HG03439 (cell line): ENCODE data around the gene MRAP2.
"Not testable (repeated sequence)": the region's sequence is repeated elsewhere in the genome, so short reads cannot be mapped to it uniquely, and the experiment has no call there.

Experiments
- ATAC-seq: cut with Tn5 transposase; IDR thresholded peaks from one replicate; pipeline ENCODE4 v1.9.1; 2021; ENCODE audit warnings: mild to moderate bottlenecking, moderate library complexity; ENCODE audit not compliant: unreplicated experiment

Gene MRAP2

DNA sequence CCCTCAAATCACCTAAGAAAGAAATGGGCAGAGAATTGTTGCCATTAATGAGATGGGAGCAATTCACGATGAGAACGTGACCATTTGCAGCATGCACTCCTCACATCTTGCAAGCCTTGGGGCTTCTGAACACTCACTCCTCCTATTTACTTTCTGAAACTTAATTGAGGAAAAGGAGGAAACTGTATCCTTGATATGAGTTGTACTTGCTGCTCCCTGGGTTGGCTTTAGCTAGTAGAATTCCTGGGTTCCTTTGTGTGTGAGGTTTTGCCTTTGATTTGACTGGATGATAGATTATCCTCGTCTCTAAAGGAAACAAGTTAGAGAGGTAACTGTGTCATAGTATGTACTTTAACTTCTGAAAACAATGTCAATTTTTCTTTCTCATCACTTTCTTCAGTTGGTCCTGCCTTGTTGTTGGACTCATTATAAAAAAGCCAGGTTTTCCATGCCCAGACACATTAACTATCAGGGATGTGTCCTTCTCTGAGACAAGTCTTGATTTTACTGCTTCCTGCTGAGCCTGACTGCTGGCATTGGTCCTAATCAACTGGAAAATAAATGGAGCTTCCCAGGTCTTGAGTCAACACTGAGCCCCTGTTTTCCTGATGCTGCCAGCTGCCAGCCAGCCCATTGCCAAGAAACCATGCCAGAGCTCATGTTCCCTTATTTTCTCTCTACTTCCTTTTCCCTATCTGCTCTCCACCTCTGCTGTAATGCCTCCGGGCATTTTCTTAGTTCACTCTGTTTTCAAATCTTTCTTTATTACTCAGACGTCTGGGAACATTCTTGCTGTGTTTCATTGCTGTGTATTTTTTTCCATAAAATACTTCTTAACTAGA, 6.0 kb upstream of the MRAP2 start:
- no peak for ATAC-seq

DNA sequence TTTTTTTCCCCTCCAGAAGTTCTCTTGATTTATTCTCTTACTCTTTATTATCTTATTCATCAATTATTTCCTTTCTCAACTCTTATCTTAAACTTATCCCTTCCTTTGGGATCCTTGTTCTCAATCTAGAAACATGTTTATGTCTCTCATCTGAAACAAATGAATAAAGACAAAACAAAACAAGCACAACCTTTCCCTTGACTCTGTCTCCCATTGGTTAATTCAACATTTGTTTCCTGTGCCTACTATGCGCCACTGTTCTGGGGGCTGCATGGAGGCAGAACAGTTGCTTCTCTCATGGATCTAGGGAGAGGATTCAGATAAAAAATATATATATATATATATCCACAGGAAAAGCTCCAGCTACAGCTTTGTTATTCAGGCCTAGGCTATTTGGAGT, 5.2 kb upstream of the MRAP2 start:
- no peak for ATAC-seq

DNA sequence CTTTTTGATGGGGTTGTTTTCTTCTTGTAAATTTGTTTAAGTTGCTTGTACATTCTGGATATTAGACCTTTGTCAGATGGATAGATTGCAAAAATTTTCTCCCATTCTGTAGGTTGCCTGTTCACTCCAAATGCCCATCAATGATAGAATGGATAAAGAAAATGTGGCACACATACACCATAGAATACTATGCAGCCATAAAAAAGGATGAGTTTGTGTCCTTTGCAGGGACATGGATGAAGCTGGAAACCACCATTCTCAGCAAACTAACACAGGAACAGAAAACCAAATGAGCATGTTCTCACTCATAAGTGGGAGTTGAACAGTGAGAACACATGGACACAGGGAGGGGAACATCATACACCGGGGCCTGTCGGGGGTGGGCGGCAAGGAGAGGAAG, 1.6 kb upstream of the MRAP2 start:
- not testable (repeated sequence) for ATAC-seq

DNA sequence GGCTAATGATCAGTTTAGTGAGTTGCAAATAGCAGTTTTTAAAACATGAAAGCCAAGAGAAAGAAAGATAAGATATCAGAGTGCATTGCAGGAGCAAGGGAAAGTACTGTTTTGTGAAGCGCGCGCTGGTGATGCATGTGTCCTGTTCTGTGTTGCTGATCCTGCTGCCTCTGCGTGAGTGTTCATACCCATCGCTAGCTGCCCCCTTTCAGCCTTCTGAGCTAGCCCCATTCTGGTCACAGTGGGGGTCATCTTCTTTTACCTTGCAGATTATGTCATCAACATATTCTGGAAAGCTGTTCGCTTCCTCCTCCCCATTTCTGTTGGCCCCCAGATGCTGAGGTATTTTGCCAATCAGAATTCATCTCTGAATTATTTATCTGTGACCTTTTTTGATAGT, 1.9 kb downstream of the MRAP2 start:
- ATAC-seq: no peak

DNA sequence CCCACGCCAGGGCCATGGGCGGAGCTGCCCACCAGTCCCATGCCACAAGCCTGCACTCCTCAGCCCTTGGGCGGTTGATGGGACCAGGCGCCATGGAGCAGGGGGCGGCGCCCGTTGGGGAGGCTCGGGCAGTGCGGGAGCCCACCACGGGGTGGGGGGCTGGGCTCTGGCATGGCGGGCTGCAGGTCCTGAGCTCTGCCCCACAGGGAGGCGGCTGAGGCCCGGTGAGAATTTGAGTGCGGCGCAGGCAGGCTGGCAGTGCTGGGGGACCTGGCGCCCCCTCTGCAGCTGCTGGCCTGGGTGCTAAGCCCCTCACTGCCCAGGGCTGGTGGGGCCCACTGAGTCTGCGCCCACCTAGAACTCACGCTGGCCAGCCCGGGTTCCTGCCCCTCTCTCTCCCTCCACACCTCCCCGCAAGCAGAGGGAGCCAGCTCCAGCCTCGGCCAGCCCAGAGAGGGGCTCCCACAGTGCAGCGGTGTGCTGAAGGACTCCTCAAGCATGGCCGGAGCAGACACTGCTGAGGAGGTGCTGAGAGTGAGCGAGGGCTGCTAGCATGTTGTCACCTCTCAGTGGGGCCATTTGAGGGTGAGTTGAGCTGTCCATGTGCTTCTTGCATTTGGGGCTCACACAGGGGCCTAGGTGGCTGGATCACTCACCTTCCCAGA, 4.0 kb downstream of the MRAP2 start:
- ATAC-seq: no peak

DNA sequence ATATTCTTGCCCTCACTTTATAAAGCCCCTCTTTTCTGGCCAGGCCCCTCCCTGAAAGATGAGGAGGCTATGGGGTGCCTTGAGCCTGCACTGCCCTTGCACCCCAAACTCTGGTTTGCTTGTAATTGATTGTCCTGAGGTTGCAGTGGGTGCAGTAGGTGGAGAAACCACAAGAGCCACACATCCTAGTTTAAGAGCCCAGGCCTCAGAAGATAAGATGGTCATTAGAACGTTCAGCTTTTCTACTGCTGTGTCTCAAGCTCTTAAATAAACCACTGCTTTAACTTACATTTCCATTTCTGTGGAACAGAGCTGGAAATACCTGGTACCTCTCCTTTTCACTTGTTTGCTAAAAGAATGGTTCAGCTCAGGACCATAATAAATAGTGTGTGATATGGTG, 9.0 kb downstream of the MRAP2 start:
- ATAC-seq: no peak

DNA sequence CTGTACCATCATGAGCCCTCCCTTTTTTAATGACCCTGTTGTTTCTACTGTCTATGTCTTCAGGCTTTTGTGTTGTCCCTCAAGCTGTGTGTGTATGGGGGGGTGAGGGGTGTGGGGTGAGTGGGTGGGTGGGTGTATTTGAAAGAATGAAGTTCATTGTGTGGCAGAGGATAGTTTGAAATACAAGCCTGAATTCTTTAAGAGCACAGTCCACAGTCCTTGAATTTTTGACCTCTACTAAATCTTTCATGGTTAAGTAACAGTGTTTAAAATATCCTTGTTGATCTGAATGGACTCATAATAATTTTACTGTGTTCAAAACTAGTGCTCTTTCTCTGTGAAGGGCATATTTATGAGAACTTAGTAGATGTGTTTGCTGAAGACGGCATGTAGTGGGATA, 10.0 kb downstream of the MRAP2 start:
- no peak for ATAC-seq

DNA sequence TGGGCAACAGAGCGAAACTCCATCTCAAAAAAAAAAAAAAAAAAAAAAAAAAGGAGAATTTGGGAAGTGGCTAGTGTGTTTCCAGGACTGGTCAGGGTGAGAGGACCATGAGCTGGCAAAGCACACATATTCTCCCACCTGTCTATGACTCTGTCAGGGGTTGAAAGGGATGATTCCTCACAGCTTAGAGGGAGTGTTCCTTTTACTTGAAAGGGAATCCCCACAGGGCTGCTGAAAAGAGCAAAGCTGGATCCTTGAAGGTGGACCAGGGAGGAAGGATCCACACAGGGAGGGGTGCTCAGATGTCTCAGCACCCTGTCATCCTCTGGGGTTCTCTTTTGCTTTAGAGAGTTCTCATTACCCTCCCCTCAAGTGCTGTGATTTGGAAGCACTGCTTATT, 13.2 kb downstream of the MRAP2 start:
- no peak for ATAC-seq

DNA sequence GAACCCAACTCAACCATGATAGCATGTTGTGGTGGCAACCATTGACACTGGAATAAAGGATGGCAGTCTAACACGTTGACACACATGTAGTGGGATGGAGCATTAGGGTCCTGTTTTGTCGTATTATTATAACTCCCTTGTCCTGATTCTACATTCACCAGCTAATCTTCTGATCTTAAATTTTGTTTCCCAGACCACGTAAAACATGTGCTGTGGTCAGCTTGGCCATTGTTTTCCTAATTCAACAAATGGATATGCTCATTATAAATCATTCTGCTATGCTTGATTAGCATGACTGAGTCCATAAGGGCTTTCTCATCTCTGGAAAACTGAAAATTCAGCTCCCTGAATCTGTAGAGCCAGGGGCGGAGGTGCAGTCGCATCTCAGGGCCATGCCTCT, 15.0 kb downstream of the MRAP2 start:
- no peak for ATAC-seq

DNA sequence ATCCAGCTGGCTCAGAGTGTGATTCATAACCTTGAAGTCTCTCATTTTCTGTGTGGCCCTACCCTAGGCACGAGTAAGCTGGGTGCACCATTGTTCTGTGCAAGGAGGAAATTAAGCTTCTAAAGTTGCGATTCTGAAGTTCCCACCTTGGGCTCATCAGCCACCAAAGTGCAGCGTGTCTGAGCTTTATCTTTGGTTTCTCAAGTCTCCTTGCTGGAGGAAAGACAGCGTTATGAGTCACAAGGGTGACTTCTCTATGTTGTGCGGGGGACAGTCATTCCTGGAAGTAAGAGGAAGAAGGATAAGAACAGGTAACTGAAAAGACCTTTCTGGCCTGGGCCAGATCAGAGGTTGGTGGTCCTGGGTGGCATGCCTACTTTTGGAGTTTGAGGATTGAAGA, 16.8 kb downstream of the MRAP2 start:
- ATAC-seq: no peak

DNA sequence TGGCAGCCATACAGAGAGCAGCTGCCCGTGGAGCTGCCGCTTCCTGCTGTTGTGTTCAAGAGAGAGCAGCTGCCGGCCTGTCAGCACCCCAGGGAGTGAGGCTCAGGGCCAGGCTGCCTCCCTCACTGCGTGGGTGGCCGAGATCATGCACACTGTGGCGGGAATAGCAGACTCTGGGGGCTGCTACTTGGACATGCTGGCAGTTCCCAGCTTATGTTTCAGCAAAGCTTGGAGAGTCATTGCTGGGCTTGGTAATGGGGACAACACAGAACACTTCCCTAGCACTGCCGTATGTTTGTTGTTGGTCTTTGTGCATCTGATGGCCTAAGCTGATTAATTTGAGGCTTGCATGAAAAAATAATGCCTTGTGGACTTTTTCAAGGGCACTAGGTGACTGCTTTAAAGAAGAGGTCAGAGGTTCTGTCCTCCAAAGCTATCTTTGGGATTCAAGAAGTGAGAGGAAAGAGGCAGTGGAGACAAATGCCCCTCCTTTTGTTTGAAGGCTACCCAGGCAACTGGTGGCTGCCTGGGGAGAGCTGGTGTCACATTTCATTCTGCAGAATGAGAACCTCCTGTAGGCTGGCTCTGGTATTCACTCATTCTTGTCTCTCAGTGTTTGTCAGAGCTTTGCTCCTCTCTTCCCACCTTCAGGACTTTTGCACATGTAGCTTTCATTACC, 18.8 kb downstream of the MRAP2 start:
- no peak for ATAC-seq

DNA sequence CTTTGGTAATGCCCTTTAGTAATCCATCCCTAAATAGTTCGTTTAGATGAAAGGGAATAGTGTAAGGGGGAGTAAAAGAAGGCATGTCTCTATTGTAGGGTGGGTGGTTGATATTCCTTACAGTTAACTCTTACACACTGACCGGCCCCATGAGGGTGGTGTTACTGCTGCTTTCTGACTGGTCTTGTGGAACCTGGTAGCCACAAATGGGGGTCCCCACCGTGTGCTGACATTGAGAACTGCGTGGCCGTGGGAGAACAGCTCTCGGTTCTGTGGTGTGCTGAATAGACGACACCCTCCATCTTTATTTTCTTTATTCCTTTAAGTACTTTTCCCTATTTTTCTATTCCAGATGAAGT, 19.3 kb downstream of the MRAP2 start:
- ATAC-seq: no peak

DNA sequence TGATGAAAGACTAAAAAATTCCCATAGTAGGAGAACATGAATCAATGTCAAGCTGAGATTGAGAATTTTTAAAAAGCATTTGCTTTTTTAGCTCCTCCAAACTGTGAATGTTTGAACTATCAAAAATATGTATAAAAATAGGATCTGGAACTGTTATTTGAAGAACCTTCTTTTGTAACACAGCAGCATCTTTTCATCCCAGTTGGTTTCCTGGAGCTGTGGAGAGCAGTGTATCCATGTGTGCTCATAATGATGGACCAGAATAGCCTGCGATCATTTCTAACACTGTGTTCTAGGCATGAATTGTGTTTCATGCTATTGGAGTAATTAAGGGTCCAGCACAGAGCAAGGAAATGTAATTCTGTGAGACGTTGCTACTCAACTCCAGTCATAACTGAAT, 22.1 kb downstream of the MRAP2 start:
- ATAC-seq: no peak

DNA sequence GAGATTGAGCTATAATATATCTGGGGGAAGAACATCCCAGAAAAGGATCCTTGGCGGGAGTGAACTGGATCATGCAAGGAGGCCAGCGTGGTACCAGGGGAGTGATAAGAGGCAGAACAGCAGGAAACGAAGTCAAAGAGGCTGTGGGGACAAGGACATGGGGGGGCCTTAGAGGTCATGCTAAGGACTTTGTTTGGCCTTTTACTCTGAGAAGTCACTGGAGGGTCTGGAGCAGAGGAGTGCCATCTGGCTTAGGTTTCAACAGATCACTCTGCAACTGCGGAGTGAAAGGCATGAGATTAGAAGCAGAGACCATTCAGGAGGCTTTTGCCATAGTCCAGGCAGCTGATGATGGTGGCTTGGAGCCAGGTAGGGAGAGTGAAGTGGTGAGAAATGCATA, 24.3 kb downstream of the MRAP2 start:
- no peak for ATAC-seq

DNA sequence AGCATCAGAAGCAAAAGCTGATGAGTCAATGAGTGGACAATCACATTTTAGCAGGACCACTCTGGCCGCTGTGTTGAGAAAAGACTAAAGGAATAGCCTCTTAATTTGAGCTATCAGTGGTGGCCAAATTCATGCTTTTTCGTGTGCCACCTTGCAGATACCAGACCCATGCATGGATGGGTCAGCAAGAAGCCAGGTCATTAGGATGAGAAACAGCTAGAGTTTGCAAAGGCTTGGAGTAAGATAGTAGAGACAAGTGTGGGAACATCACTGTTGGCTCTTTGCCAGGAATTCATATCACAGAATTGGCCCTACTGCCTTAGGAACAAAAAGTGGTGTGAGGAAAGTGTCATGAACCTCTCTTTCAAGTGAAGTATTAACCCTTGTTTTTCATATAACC, 25.5 kb downstream of the MRAP2 start:
- no peak for ATAC-seq

DNA sequence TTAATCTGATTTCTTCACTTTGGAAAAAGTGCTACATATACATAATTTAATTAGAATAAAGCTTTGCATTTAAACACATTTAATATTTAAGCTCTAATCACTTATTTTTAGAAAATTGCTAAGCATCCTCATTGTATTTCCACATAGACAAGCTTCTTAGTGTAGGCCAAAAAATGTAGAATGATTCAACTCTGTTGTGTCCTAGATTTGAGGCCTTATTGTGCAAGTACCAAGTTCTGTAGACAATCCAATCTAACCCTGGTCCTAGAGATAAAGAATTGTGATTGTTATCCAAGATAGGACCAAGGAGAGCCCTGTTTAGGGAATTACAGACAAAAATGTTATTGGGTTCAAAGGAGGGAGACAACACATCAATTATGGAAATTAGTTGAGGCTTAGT, 27.6 kb downstream of the MRAP2 start:
- ATAC-seq: no peak

DNA sequence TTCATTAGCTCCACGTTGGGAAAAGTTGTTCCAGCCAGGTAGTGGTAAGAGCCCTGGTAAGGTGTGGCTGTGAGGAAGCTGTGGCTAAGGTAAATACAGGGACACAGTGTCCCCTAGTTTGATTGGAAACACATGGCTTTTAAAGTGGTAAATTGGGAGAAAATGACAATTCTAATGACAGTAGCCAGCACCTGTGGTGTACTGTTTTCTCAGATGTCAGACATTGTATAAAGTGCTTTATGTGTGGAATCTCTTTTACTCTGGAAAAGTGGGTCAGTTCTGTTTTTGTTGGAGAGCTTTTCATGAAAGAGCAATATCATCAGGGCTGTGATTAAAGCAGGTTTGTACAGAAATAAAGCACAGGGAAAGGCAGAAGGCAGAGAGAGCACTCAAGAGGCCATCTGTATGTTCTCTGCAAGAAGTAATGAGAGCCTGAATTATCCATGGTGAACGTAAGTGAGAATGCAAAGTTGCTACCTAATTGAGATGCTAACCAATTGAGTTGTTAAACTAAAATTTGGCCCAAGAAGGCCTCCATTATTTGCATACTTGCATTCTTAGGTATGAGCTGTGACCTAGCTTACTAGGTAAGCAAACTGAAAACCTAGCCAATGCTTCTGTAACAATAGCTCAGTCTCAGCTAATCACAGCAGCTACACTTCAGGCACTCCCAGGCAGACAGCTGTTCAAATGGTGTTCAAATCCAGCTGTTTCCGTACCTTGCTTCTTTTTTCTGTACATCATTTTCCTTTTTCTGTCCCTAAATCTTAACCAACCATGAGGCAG, 28.2 kb downstream of the MRAP2 start:
- no peak for ATAC-seq

DNA sequence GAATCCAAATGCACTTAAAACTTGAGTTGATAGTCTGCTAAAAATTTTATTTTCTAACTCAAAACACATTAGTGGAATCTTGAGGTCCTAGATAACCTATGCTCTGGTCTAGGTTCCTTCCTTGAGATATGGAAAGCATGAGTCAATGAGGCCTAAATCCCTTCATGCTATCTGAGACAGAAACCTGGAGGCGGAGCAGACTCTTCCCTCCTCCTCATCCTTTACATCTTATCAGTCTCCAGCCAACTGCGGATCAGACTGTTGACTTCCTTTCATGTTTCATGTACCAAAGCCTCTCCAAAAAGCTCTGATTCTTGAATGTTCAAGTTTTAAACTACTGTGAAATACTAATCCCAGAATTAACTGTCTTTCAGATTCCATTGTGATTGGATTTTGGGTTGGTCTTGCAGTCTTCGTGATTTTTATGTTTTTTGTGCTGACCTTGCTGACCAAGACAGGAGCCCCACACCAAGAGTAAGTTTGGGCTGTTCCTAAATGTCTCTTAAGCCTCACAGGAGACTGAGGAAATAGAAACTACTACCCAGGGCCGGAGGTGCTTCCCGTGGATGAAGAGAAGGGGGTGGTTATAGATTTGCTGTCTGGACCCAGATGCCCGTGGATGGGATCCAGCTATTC, 29.1 kb downstream of the MRAP2 start:
- no peak for ATAC-seq

DNA sequence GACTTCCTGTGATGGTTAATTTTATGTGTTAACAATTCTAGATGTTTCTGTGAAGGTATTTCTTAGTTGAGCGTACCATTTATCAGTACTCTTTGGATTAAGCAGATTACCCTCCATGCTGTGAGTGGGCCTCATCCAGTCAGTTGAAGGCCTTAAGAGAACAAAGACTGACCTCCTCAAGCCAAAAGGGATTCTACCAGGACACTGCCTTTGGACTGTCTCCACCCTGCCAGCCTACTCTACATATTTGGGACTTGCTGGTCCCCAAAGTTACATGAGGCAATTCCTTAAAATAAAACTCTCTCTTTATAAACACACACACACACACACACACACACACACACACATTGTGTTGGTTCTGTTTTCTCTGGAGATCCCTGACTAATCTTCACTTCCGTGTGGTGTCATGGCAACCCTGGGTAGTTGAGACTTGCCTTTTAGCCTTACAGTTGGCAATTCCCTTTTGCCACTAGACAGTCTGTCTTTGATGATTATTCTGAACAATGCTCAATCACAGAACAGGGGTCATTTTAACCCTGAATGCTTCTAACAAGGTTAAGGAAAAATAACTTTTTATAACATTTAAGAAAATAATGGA, 32.2 kb downstream of the MRAP2 start:
- no peak for ATAC-seq

DNA sequence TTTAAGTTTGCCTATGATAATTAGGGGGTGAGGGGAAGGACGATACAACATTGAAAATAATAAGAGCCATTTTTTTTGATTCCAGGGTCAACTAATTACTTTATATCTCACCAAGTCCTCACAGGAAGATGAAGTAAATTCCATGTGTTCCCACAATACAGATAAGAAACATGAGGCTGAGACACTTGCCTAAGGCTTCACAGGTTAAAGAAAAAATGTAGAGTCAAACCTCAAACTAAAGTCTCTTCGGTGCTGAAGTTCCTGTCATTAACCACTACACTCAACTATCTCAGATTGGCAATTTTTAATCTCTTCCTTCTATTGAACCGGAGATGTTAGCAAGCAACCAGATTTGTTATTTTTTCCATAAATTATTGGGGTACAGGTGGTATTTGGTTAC, 33.0 kb downstream of the MRAP2 start:
- ATAC-seq: no peak

DNA sequence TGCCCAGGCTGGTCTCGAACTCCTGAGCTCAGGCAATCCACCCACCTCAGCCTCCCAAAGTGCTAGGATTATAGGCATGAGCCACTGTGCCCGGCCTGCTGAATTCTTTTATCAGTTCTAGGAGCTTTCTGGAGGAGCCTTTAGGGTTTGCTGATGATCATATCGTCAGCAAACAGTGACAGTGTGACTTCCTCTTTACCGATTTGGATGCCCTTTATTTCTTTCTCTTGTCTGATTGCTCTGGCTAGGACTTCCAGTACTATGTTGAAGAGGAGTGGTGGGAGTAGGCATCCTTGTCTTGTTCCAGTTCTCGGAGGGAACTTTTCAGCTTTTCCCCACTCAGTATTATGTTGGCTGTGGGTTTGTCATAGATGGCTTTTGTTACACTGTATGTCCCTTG, 35.3 kb downstream of the MRAP2 start:
- ATAC-seq: not testable (repeated sequence)
